A549 (cell line): ENCODE data around the gene NT5C3A. TPM values are rescaled to one million over a fixed set of nuclear protein-coding genes. Genes with fewer than 3 reads are reported as not detected.

Source experiments
- ATAC-seq, 2 experiments: fragments of 200-7000 bp in 1 of 2; fragments of >200 bp in 1 of 2; cut with Nextera tagmentation in 1 of 2; cut with Tn5 transposase in 1 of 2; 3 replicates each; pipeline versions ENCODE4 v1.8.0 to v1.9.1; 2018 to 2020; ENCODE audit warnings: mild to moderate bottlenecking in 1 of 2, moderate library complexity in 1 of 2
- CTCF ChIA-PET: fragments of 300-600 bp; sonication (Branson Sonifier 250); formaldehyde crosslinking; extraction: SDS; loops from one replicate; lab custom pipeline; 2021; ENCODE audit warnings: antibody characterized with exemption, inconsistent platforms; lab: Yijun Ruan, JAX
- POLR2A ChIA-PET: fragments of 350-600 bp; formaldehyde crosslinking; extraction: SDS; loops from one replicate; lab custom pipeline; 2021; ENCODE audit warnings: antibody characterized with exemption, inconsistent platforms; lab: Yijun Ruan, JAX
- DNase-seq, 2 experiments: peaks; one replicate each; pipeline versions ENCODE4 v3.0.0 to v3.0.0-alpha.2; 2011 to 2016; ENCODE audit warnings: low read depth in 1 of 2, low spot score in 1 of 2
- FAIRE-seq: peaks from 2 replicates; lab custom pipeline; 2011; peaks lifted over from hg19 to GRCh38; lab: Jason Lieb, UNC
- H3K27ac ChIP-seq, 2 experiments: fragments of >200 bp; sonication (Bioruptor Twin); formaldehyde crosslinking; 3 replicates each; pipeline ENCODE4 v1.5.1; 2016 to 2017
- H3K4me1 ChIP-seq: fragments of >200 bp; sonication (Bioruptor Twin); formaldehyde crosslinking; 3 replicates; pipeline ENCODE4 v1.6.1; 2016
- H3K4me2 ChIP-seq: fragments of >200 bp; sonication (Bioruptor Twin); formaldehyde crosslinking; 3 replicates; pipeline ENCODE4 v1.6.1; 2016
- H3K4me3 ChIP-seq: fragments of >200 bp; sonication (Bioruptor Twin); formaldehyde crosslinking; 3 replicates; pipeline ENCODE4 v1.5.1; 2016
- H3K9me3 ChIP-seq: fragments of >200 bp; sonication (Bioruptor Twin); formaldehyde crosslinking; 3 replicates; pipeline ENCODE4 v1.6.1; 2016
- ESRRA ChIP-seq: fragments of 150-350 bp; IDR thresholded peaks from 2 replicates; pipeline ENCODE4 v1.6.1; 2014; ENCODE audit warnings: mild to moderate bottlenecking, low read length, borderline replicate concordance
- FOSB ChIP-seq: fragments of 250-450 bp; sonication (Bioruptor Pico); IDR thresholded peaks from 2 replicates; pipeline ENCODE4 v1.5.0; 2020; ENCODE audit warnings: mild to moderate bottlenecking, moderate library complexity
- FOSL2 ChIP-seq, 2 experiments: fragments of 450-650 bp in 1 of 2; fragments of >200 bp in 1 of 2; sonication (Bioruptor Twin) in 1 of 2; formaldehyde crosslinking; IDR thresholded peaks; 2 replicates each; pipeline versions ENCODE4 v1.5.0 to v1.6.1; 2016 to 2020; ENCODE audit warnings: mild to moderate bottlenecking in 1 of 2, moderate library complexity in 1 of 2
- FOXS1 ChIP-seq: fragments of 250-450 bp; sonication (Bioruptor Pico); IDR thresholded peaks from 2 replicates; pipeline ENCODE4 v1.5.0; 2020; ENCODE audit warnings: mild to moderate bottlenecking, moderate library complexity
- HDAC2 ChIP-seq: fragments of 200-600 bp; sonication (generic); IDR thresholded peaks from 2 replicates; pipeline ENCODE4 v1.6.1; 2016
- JUN ChIP-seq, 2 experiments: fragments of >200 bp; sonication (Bioruptor Twin); formaldehyde crosslinking; IDR thresholded peaks; 2 replicates in 1 of 2; 3 replicates in 1 of 2; pipeline ENCODE4 v1.6.1; 2016 to 2017
- JUNB ChIP-seq: fragments of >200 bp; sonication (Bioruptor Twin); formaldehyde crosslinking; IDR thresholded peaks from 2 replicates; pipeline ENCODE4 v1.6.1; 2016
- KDM1A ChIP-seq: fragments of 200-600 bp; sonication (generic); IDR thresholded peaks from 2 replicates; pipeline ENCODE4 v1.6.1; 2016; ENCODE audit warnings: low read depth, mild to moderate bottlenecking
- MAFK ChIP-seq: fragments of 450-650 bp; IDR thresholded peaks from 2 replicates; pipeline ENCODE4 v1.6.1; 2014; ENCODE audit not compliant: partially characterized antibody
- MYC ChIP-seq: IDR thresholded peaks from 2 replicates; pipeline ENCODE4 v1.6.1; 2012; ENCODE audit warnings: mild to moderate bottlenecking, inconsistent platforms, low read length, improper control_type of control experiment, borderline replicate concordance
- NFE2L2 ChIP-seq: fragments of 150-350 bp; conservative IDR thresholded peaks from 2 replicates; pipeline ENCODE4 v1.6.1; 2014; ENCODE audit warnings: low read length
- NPAS2 ChIP-seq: fragments of 250-450 bp; sonication (Bioruptor Pico); IDR thresholded peaks from 2 replicates; pipeline ENCODE4 v1.8.0; 2022; ENCODE audit warnings: mild to moderate bottlenecking, moderate library complexity, borderline replicate concordance
- NR3C1 ChIP-seq: fragments of >200 bp; sonication (Bioruptor Twin); formaldehyde crosslinking; IDR thresholded peaks from 3 replicates; pipeline ENCODE4 v1.6.1; 2017
- POLR2AphosphoS2 ChIP-seq: conservative IDR thresholded peaks from 2 replicates; pipeline ENCODE4 v1.6.1; 2012; ENCODE audit warnings: low read length, improper control_type of control experiment, inconsistent platforms
- RAD21 ChIP-seq, 2 experiments: fragments of >200 bp in 1 of 2; sonication (Bioruptor Twin) in 1 of 2; formaldehyde crosslinking in 1 of 2; IDR thresholded peaks in 1 of 2; conservative IDR thresholded peaks in 1 of 2; 2 replicates in 1 of 2; 3 replicates in 1 of 2; pipeline ENCODE4 v1.6.1; 2012 to 2018; ENCODE audit warnings: inconsistent platforms in 1 of 2
- RARB ChIP-seq: fragments of 250-450 bp; sonication (Bioruptor Pico); IDR thresholded peaks from 2 replicates; pipeline ENCODE4 v1.8.0; 2021; ENCODE audit warnings: mild to moderate bottlenecking, moderate library complexity
- RCOR1 ChIP-seq: fragments of 150-350 bp; IDR thresholded peaks from 2 replicates; pipeline ENCODE4 v1.6.1; 2014; ENCODE audit warnings: antibody characterized with exemption, low read length, low read depth
- RNF2 ChIP-seq: fragments of 200-600 bp; sonication (generic); IDR thresholded peaks from 2 replicates; pipeline ENCODE4 v1.6.1; 2016; ENCODE audit warnings: low read depth, mild to moderate bottlenecking, antibody characterized with exemption, moderate library complexity, borderline replicate concordance
- TFCP2L1 ChIP-seq: fragments of 250-450 bp; sonication (Bioruptor Pico); IDR thresholded peaks from 2 replicates; pipeline ENCODE4 v1.5.0; 2021; ENCODE audit warnings: mild to moderate bottlenecking
- ZFP36 ChIP-seq: fragments of 450-650 bp; IDR thresholded peaks from 2 replicates; pipeline ENCODE4 v1.6.1; 2014; ENCODE audit warnings: borderline replicate concordance; ENCODE audit not compliant: partially characterized antibody
- ZNF302 ChIP-seq: fragments of 250-450 bp; sonication (Bioruptor Pico); IDR thresholded peaks from 2 replicates; pipeline ENCODE4 v1.9.0; 2021; ENCODE audit warnings: inconsistent platforms, mild to moderate bottlenecking, moderate library complexity
- WGBS: methylation state at CpG from one replicate; pipeline ENCODE4 v1.1.6; 2017; ENCODE audit errors: missing lambda C conversion rate; 5-methylcytosine and 5-hydroxymethylcytosine counted together
- polyA plus RNA-seq, 4 experiments: library from polyadenylated mRNA; depleted of rRNA in 3 of 4; stranded (reverse); fragments of >200 nt; fragmentation: RNase III in 1 of 4; extraction: RNeasy Plus Mini Kit Qiagen cat#74134 plus additional on column Dnase treatment in 1 of 4; gene quantifications; 2 replicates in 3 of 4; 3 replicates in 1 of 4; pipeline ENCODE4 v1.2.3, GENCODE V29; 2011 to 2017
- TF ChIP-seq, protein P1 (sequence below): fragments of 250-450 bp; sonication (Bioruptor Pico); IDR thresholded peaks from 2 replicates; pipeline ENCODE4 v1.5.0; 2021; ENCODE audit warnings: mild to moderate bottlenecking, moderate library complexity, borderline replicate concordance
- TF ChIP-seq, protein P2 (sequence below): fragments of 450-650 bp; IDR thresholded peaks from 2 replicates; pipeline ENCODE4 v1.6.1; 2014; ENCODE audit warnings: antibody characterized with exemption
- TF ChIP-seq, protein P3 (sequence below): fragments of >200 bp; sonication (Bioruptor Twin); formaldehyde crosslinking; IDR thresholded peaks from 3 replicates; pipeline ENCODE4 v1.6.1; 2016
- TF ChIP-seq, protein P4 (sequence below): IDR thresholded peaks from 2 replicates; pipeline ENCODE4 v1.6.1; 2012
- TF ChIP-seq, protein P5 (sequence below): fragments of >200 bp; sonication (Bioruptor Twin); formaldehyde crosslinking; IDR thresholded peaks from 2 replicates; pipeline ENCODE4 v1.6.1; 2016
- TF ChIP-seq, protein P6 (sequence below): IDR thresholded peaks from 2 replicates; pipeline ENCODE4 v1.6.1; 2012
- TF ChIP-seq, protein P7 (sequence below): fragments of 200-600 bp; sonication (generic); IDR thresholded peaks from 2 replicates; pipeline ENCODE4 v1.6.1; 2016; ENCODE audit warnings: antibody characterized with exemption, mild to moderate bottlenecking, moderate library complexity

NT5C3A gene
- polyA plus RNA-seq, 2 of the 4 experiments (the other 2 are of a cell fraction), result 38.2 to 59.6 TPM

DNA sequence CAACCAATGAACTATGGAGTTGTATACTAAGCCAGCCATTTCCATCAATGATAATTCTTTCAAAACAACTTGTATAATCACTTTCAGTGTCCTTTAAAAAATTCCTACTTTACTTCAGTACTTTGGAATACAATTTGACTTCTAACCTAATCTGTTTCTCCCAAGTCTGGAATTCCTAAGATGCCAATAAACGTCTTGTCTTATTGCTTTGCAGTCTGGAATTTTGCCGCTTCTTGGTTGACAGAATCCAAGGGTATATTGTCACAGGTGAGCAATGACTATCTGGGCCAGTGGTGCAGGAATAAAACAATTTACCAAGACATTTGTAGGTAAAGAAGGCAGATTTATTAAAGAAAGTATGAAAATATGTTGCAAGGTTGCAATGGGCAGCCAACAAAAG is 24.8 kb upstream of the NT5C3A start:
- 4% methylated on average over 2 of the region's 2 CpGs for WGBS
- H3K4me3 ChIP-seq, result no peak overlapping the region
- H3K4me2 ChIP-seq, result no peak overlapping the region
- ChIA-PET POLR2A (no interaction called here), CTCF (no interaction called here)
- TF ChIP-seq NR3C1 (no peak), KDM1A (no peak), POLR2AphosphoS2 (no peak), RAD21 (conservative IDR thresholded peaks at IDR 0.05 in 1 of 2, IDR thresholded peaks at IDR 0.05 in 1 of 2) (no peak), ZFP36 (no peak), HDAC2 (no peak), NPAS2 (CRISPR knock-in tag) (no peak), JUN (IDR thresholded peaks at IDR 0.05) (no peak), FOXS1 (CRISPR knock-in tag) (no peak), JUNB (no peak), ESRRA (no peak), RCOR1 (no peak)
- TF ChIP-seq, protein P1, sequence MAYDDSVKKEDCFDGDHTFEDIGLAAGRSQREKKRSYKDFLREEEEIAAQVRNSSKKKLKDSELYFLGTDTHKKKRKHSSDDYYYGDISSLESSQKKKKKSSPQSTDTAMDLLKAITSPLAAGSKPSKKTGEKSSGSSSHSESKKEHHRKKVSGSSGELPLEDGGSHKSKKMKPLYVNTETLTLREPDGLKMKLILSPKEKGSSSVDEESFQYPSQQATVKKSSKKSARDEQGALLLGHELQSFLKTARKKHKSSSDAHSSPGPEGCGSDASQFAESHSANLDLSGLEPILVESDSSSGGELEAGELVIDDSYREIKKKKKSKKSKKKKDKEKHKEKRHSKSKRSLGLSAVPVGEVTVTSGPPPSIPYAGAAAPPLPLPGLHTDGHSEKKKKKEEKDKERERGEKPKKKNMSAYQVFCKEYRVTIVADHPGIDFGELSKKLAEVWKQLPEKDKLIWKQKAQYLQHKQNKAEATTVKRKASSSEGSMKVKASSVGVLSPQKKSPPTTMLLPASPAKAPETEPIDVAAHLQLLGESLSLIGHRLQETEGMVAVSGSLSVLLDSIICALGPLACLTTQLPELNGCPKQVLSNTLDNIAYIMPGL (CRISPR knock-in tag), result no peak
- TF ChIP-seq, protein P2, sequence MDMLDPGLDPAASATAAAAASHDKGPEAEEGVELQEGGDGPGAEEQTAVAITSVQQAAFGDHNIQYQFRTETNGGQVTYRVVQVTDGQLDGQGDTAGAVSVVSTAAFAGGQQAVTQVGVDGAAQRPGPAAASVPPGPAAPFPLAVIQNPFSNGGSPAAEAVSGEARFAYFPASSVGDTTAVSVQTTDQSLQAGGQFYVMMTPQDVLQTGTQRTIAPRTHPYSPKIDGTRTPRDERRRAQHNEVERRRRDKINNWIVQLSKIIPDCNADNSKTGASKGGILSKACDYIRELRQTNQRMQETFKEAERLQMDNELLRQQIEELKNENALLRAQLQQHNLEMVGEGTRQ, result no peak
- TF ChIP-seq, protein P3, sequence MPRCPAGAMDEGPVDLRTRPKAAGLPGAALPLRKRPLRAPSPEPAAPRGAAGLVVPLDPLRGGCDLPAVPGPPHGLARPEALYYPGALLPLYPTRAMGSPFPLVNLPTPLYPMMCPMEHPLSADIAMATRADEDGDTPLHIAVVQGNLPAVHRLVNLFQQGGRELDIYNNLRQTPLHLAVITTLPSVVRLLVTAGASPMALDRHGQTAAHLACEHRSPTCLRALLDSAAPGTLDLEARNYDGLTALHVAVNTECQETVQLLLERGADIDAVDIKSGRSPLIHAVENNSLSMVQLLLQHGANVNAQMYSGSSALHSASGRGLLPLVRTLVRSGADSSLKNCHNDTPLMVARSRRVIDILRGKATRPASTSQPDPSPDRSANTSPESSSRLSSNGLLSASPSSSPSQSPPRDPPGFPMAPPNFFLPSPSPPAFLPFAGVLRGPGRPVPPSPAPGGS, result no peak
- TF ChIP-seq, protein P4, sequence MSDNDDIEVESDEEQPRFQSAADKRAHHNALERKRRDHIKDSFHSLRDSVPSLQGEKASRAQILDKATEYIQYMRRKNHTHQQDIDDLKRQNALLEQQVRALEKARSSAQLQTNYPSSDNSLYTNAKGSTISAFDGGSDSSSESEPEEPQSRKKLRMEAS, result no peak
- no peaks in the 10 kb centered on the region for H3K9me3 ChIP-seq
- FAIRE-seq, result no peak
- no peaks in the 10 kb centered on the region for H3K4me1 ChIP-seq
- no peak for DNase-seq
- no peak for ATAC-seq
- no peak overlapping the region for H3K27ac ChIP-seq

DNA sequence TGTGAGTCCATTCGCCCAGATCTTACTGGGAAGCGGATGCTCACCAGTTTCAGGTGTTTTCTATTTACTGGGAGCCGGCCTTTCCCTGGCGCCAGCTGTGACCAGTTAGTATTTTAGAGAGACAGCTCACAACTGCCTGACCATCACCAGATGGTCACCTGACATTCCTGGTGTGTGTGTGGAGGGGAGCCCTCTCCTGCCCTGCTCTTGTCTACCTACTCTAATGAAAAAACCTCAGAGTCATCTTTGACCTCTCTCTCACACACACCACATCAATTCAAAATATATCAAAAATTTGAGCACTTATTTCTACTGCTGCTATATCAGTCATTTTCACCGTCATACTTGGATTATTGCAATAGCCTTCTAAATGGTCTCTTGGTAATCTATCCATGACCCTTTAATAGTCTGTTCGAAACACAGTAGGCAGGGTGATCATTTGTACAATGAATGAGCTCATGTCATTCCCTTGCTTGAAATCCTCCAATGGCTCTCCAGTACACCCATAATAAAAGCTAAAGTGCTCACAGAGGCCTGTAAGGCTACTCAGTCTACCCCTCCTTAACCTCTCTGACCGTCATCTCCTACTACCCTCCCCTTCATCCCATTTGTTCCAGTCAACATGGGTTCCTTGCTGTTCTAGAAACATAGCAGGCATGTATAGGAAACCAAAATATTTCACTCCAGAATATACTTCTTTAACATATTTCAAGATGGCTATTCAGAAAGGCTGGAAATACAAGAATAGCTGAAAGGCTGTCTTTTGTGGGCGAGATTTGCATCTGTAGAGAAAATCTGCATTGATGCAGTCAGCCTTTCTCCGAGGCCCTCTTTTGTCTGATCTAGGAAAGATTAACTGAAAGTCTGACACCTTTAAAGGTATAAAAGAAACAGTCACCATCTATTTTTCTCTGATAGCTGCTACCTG is 17.5 kb upstream of the NT5C3A start:
- Histone ChIP-seq H3K4me2 (no peak overlapping the region), H3K4me3 (no peak overlapping the region), H3K9me3 (no peaks in the 10 kb centered on the region; the same call in 2 of the 3 replicates), H3K27ac (no peak overlapping the region)
- CTCF ChIA-PET, result no interaction called here
- DNase-seq (no peak), ATAC-seq (no peak; a peak in 1 of 6 replicates), FAIRE-seq (no peak)
- POLR2A ChIA-PET, result no interaction called here
- WGBS, result 56% methylated on average over 9 of the region's 9 CpGs
- TF ChIP-seq, protein P5, sequence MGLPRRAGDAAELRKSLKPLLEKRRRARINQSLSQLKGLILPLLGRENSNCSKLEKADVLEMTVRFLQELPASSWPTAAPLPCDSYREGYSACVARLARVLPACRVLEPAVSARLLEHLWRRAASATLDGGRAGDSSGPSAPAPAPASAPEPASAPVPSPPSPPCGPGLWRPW, result no peak
- TF ChIP-seq ZNF302, result no peak
- no peak for TF ChIP-seq NFE2L2
- TF ChIP-seq RARB (CRISPR knock-in tag), result no peak
- TF ChIP-seq, protein P6, sequence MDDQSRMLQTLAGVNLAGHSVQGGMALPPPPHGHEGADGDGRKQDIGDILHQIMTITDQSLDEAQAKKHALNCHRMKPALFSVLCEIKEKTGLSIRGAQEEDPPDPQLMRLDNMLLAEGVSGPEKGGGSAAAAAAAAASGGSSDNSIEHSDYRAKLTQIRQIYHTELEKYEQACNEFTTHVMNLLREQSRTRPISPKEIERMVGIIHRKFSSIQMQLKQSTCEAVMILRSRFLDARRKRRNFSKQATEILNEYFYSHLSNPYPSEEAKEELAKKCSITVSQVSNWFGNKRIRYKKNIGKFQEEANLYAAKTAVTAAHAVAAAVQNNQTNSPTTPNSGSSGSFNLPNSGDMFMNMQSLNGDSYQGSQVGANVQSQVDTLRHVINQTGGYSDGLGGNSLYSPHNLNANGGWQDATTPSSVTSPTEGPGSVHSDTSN, result no peak
- no peak for TF ChIP-seq RCOR1
- TF ChIP-seq, protein P7, sequence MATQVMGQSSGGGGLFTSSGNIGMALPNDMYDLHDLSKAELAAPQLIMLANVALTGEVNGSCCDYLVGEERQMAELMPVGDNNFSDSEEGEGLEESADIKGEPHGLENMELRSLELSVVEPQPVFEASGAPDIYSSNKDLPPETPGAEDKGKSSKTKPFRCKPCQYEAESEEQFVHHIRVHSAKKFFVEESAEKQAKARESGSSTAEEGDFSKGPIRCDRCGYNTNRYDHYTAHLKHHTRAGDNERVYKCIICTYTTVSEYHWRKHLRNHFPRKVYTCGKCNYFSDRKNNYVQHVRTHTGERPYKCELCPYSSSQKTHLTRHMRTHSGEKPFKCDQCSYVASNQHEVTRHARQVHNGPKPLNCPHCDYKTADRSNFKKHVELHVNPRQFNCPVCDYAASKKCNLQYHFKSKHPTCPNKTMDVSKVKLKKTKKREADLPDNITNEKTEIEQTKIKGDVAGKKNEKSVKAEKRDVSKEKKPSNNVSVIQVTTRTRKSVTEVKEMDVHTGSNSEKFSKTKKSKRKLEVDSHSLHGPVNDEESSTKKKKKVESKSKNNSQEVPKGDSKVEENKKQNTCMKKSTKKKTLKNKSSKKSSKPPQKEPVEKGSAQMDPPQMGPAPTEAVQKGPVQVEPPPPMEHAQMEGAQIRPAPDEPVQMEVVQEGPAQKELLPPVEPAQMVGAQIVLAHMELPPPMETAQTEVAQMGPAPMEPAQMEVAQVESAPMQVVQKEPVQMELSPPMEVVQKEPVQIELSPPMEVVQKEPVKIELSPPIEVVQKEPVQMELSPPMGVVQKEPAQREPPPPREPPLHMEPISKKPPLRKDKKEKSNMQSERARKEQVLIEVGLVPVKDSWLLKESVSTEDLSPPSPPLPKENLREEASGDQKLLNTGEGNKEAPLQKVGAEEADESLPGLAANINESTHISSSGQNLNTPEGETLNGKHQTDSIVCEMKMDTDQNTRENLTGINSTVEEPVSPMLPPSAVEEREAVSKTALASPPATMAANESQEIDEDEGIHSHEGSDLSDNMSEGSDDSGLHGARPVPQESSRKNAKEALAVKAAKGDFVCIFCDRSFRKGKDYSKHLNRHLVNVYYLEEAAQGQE, result no peak
- no peak for TF ChIP-seq MAFK
- no peak for TF ChIP-seq RNF2
- no peak for TF ChIP-seq MYC
- TF ChIP-seq JUN (IDR thresholded peaks at IDR 0.05), result no peak
- TF ChIP-seq FOSB (CRISPR knock-in tag), result no peak
- no peak for TF ChIP-seq TFCP2L1 (CRISPR knock-in tag)
- no peak for TF ChIP-seq FOSL2 (IDR thresholded peaks at IDR 0.05)
- TF ChIP-seq FOSL2 (CRISPR knock-in tag; IDR thresholded peaks at IDR 0.05), result no peak
- TF ChIP-seq, all 56 proteins: peak for 0
- H3K4me1 ChIP-seq, result no peaks in the 10 kb centered on the region
